WERI-Rb-1 (cell line): ENCODE measurements around the gene SMYD4.

Experiments used
- DNase-seq: peaks from one replicate; pipeline ENCODE4 v3.0.0-alpha.2; 2020
- H3K27ac ChIP-seq: fragments of 250-450 bp; sonication (Bioruptor Pico); 2 replicates; pipeline ENCODE4 v1.5.1; 2020; ENCODE audit warnings: mild to moderate bottlenecking, moderate library complexity
- H3K27me3 ChIP-seq: fragments of 250-450 bp; sonication (Bioruptor Pico); 2 replicates; pipeline ENCODE4 v1.5.1; 2021; ENCODE audit warnings: mild to moderate bottlenecking, low read depth, moderate library complexity; ENCODE audit not compliant: insufficient read depth, severe bottlenecking
- H3K36me3 ChIP-seq: fragments of 250-450 bp; sonication (Bioruptor Pico); 2 replicates; pipeline ENCODE4 v1.5.1; 2020; ENCODE audit warnings: mild to moderate bottlenecking, moderate library complexity
- H3K4me3 ChIP-seq: 2 replicates; pipeline ENCODE4 v1.5.1; 2011; ENCODE audit warnings: low read depth, mild to moderate bottlenecking, control low read depth, low read length
- H3K9me3 ChIP-seq: fragments of 250-450 bp; sonication (Bioruptor Pico); 2 replicates; pipeline ENCODE4 v1.5.1; 2021; ENCODE audit warnings: mild to moderate bottlenecking, moderate library complexity; ENCODE audit not compliant: severe bottlenecking
- CTCF ChIP-seq: IDR thresholded peaks from 2 replicates; pipeline ENCODE4 v1.5.1; 2011; ENCODE audit warnings: low read depth, mild to moderate bottlenecking, control low read depth, inconsistent platforms, low read length

Gene SMYD4

GRCh38 chr17:1732833-1733321 is 96.8 kb downstream of the SMYD4 start:
- Histone ChIP-seq H3K27ac (no peak overlapping the region), H3K36me3 (peaks cover 22% of the 10 kb centered on the region)

GRCh38 chr17:1732241-1732832 is 97.4 kb downstream of the SMYD4 start:
- no peak for DNase-seq
- H3K27ac ChIP-seq: no peak overlapping the region
- H3K9me3 ChIP-seq: no peaks in the 10 kb centered on the region
- peaks cover 23% of the 10 kb centered on the region for H3K36me3 ChIP-seq
- no peaks in the 10 kb centered on the region for H3K27me3 ChIP-seq
- H3K4me3 ChIP-seq: no peak overlapping the region
- TF ChIP-seq CTCF: no peak

More at GRCh38 chr17:1732833-1733321, 96.8 kb downstream of the SMYD4 start:
- H3K4me3 ChIP-seq: no peak overlapping the region
- H3K27me3 ChIP-seq: no peaks in the 10 kb centered on the region
- H3K9me3 ChIP-seq: no peaks in the 10 kb centered on the region
- no peak for DNase-seq
- no peak for TF ChIP-seq CTCF

GRCh38 chr17:1731194-1731506 is 98.6 kb downstream of the SMYD4 start:
- H3K36me3 ChIP-seq: peaks cover 18% of the 10 kb centered on the region
- DNase-seq: no peak
- no peak overlapping the region for H3K4me3 ChIP-seq
- no peaks in the 10 kb centered on the region for H3K9me3 ChIP-seq
- no peaks in the 10 kb centered on the region for H3K27me3 ChIP-seq
- H3K27ac ChIP-seq: no peak overlapping the region
- no peak for TF ChIP-seq CTCF

GRCh38 chr17:1730326-1731193 is 99.1 kb downstream of the SMYD4 start:
- Histone ChIP-seq H3K36me3 (peaks cover 18% of the 10 kb centered on the region), H3K27me3 (no peaks in the 10 kb centered on the region), H3K9me3 (no peaks in the 10 kb centered on the region), H3K4me3 (no peak overlapping the region), H3K27ac (no peak overlapping the region)
- DNase-seq: no peak
- no peak for TF ChIP-seq CTCF

- no peaks in the 10 kb centered on the region for H3K9me3 ChIP-seq
- no peak for TF ChIP-seq CTCF
- no peaks in the 10 kb centered on the region for H3K27me3 ChIP-seq
- H3K4me3 ChIP-seq: no peak overlapping the region
- no peak for DNase-seq
- H3K27ac ChIP-seq: no peak overlapping the region
- H3K36me3 ChIP-seq: peaks cover 18% of the 10 kb centered on the region
These were observed 99.8 kb downstream of the SMYD4 start for GRCh38 chr17:1729966-1730325.
